PC-9 (cell line): ENCODE data around the gene C9orf85. TPM values are rescaled to one million over a fixed set of nuclear protein-coding genes. Genes with fewer than 3 reads are reported as not detected.

ENCODE experiments used
- BruUV-seq: library from RNA; stranded (reverse); fragments of 400-500 nt; replicated peaks from 2 replicates; lab custom pipeline; 2021; lab: Mats Ljungman, UMichigan
- CTCF ChIA-PET: fragments of 300-600 bp; sonication (Branson Sonifier 250); formaldehyde crosslinking; loops from one replicate; lab custom pipeline; 2022; ENCODE audit warnings: antibody characterized with exemption; lab: Charles Lee
- POLR2A ChIA-PET: fragments of 300-600 bp; sonication (Branson Sonifier 250); formaldehyde crosslinking; loops from one replicate; lab custom pipeline; 2022; ENCODE audit warnings: antibody characterized with exemption; ENCODE audit not compliant: unreplicated experiment; lab: Charles Lee
- DNase-seq, 2 experiments: peaks; one replicate each; pipeline versions ENCODE4 v3.0.0 to v3.0.0-alpha.2; 2015 to 2022; ENCODE audit warnings: mixed read lengths in 1 of 2
- H2AFZ ChIP-seq: fragments of 200-600 bp; sonication (generic); 2 replicates; pipeline ENCODE4 v1.8.1; 2017; ENCODE audit warnings: antibody characterized with exemption
- H3F3A ChIP-seq: fragments of 200-600 bp; sonication (generic); 2 replicates; pipeline ENCODE4 v1.8.1; 2017; ENCODE audit warnings: antibody characterized with exemption, mild to moderate bottlenecking, low read depth; ENCODE audit not compliant: insufficient read depth
- H3K27ac ChIP-seq: fragments of 200-600 bp; sonication (generic); 2 replicates; pipeline ENCODE4 v1.6.1; 2016; ENCODE audit warnings: mixed run types
- H3K27me3 ChIP-seq: fragments of 200-600 bp; sonication (generic); 2 replicates; pipeline ENCODE4 v1.6.1; 2016; ENCODE audit warnings: low read depth, mixed run types; ENCODE audit not compliant: insufficient read depth
- H3K36me3 ChIP-seq: fragments of 200-600 bp; sonication (generic); 2 replicates; pipeline ENCODE4 v1.6.1; 2016; ENCODE audit warnings: low read depth, mixed run types
- H3K4me1 ChIP-seq: fragments of 200-600 bp; sonication (generic); replicated peaks from 2 replicates; pipeline ENCODE4 v1.6.1; 2016; ENCODE audit warnings: mixed run types; ENCODE audit not compliant: insufficient read depth
- H3K4me2 ChIP-seq: fragments of 200-600 bp; sonication (generic); 2 replicates; pipeline ENCODE4 v1.6.1; 2017; ENCODE audit warnings: mixed run types
- H3K4me3 ChIP-seq: fragments of 200-600 bp; sonication (generic); 2 replicates; pipeline ENCODE4 v1.6.1; 2016; ENCODE audit warnings: mixed run types
- H3K79me2 ChIP-seq: fragments of 200-600 bp; sonication (generic); 2 replicates; pipeline ENCODE4 v1.6.1; 2017; ENCODE audit warnings: low read depth, mixed run types
- H3K9me2 ChIP-seq: fragments of 200-600 bp; sonication (generic); 2 replicates; pipeline ENCODE4 v1.8.1; 2017; ENCODE audit warnings: mild to moderate bottlenecking; ENCODE audit not compliant: insufficient read depth
- H3K9me3 ChIP-seq: fragments of 200-600 bp; sonication (generic); 2 replicates; pipeline ENCODE4 v1.8.1; 2016; ENCODE audit warnings: low read depth; ENCODE audit not compliant: insufficient read depth
- H4K20me1 ChIP-seq: fragments of 200-600 bp; sonication (generic); 2 replicates; pipeline ENCODE4 v1.8.1; 2017; ENCODE audit not compliant: insufficient read depth
- CTCF ChIP-seq: fragments of 200-600 bp; sonication (generic); conservative IDR thresholded peaks from 2 replicates; pipeline ENCODE4 v1.6.1; 2017; ENCODE audit warnings: mixed run types, antibody characterized with exemption, mild to moderate bottlenecking, moderate library complexity
- EZH2 ChIP-seq: fragments of 200-600 bp; sonication (generic); IDR thresholded peaks from 2 replicates; pipeline ENCODE4 v1.8.0; 2017; ENCODE audit warnings: antibody characterized with exemption, low read depth
- intact Hi-C: fragments of 100-400 bp; cut with micrococcal nuclease; formaldehyde crosslinking; loops from one replicate; pipeline ENCODE4 v1.10.0; 2022; ENCODE audit not compliant: unreplicated experiment
- total RNA-seq: library from RNA; stranded (reverse); gene quantifications from 2 replicates; pipeline ENCODE4 v1.2.3, GENCODE V29; 2021

C9orf85 gene
- total RNA-seq, 1 experiment from 2014 or later = 19.0 TPM

DNA sequence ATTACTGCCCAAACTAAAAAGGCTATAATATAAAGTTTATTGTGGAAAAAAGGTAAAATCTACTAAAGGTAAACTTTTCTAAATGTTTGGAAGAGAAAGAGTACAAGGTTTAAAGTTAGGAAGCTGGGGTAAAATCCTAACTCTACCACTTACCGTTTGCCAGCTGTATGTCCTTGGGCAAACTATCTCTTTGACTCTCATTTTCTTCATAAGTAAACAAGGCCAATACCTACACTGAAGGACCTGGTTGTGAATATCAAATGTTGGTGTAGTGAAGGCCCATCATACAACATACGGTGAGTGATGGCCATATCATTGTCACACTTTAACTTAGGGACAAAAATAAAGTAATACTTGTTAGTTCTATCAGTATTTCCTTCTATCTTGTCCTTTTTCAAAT lies 35.3 kb upstream of the C9orf85 start:
- H3K4me3 ChIP-seq = no peak overlapping the region
- no peaks in the 10 kb centered on the region for H3F3A ChIP-seq
- intact Hi-C loops = no loop called here
- ChIA-PET CTCF (no interaction called here), POLR2A (no interaction called here)
- H3K9me3 ChIP-seq = peaks cover 36% of the 10 kb centered on the region
- H3K9me2 ChIP-seq = no peaks in the 10 kb centered on the region
- BruUV-seq = no TSS peak
- no peak overlapping the region for H2AFZ ChIP-seq
- DNase-seq = no peak
- TF ChIP-seq CTCF (no peak), EZH2 (no peak)
- peaks cover 11% of the 10 kb centered on the region; the same call in 1 of the 2 replicates for H3K36me3 ChIP-seq
- no peak overlapping the region for H3K4me2 ChIP-seq
- no peaks in the 10 kb centered on the region for H3K27me3 ChIP-seq
- peaks cover 62% of the 10 kb centered on the region for H3K79me2 ChIP-seq
- no peak overlapping the region for H3K27ac ChIP-seq
- no peaks in the 10 kb centered on the region; the same call in 1 of the 2 replicates for H4K20me1 ChIP-seq
- H3K4me1 ChIP-seq = no peaks in the 10 kb centered on the region

DNA sequence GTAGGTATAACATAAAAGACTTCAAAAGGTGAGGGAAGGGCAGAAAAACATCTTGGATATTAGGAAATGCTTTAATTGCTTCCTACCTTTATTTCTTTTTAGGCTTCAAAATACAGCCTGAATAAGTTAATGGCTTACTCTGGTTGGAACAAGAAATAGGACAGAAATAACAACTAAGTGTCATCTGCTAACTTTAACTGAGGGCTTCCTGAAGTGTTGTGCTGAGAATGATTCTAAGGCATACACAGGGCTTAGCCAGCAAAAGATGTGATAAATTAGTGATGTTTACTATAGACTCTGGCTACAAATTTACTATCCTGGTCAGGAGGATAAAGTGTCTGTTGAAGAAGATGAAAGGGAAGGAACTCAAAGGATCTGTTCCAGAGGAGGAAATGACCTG lies 34.6 kb upstream of the C9orf85 start:
- CTCF ChIA-PET = no interaction called here
- H3F3A ChIP-seq = no peaks in the 10 kb centered on the region
- no peaks in the 10 kb centered on the region; the same call in 1 of the 2 replicates for H4K20me1 ChIP-seq
- H3K27ac ChIP-seq = no peak overlapping the region
- no peak overlapping the region for H3K4me2 ChIP-seq
- DNase-seq = no peak
- H3K9me3 ChIP-seq = peaks cover 41% of the 10 kb centered on the region
- no peak overlapping the region for H2AFZ ChIP-seq
- no peaks in the 10 kb centered on the region for H3K27me3 ChIP-seq
- H3K4me1 ChIP-seq = no peaks in the 10 kb centered on the region
- H3K79me2 ChIP-seq = peaks cover 68% of the 10 kb centered on the region
- intact Hi-C loops = no loop called here
- H3K36me3 ChIP-seq = peaks cover 6% of the 10 kb centered on the region; the same call in 1 of the 2 replicates
- POLR2A ChIA-PET = no interaction called here
- H3K9me2 ChIP-seq = no peaks in the 10 kb centered on the region
- no TSS peak for BruUV-seq
- TF ChIP-seq CTCF (no peak), EZH2 (no peak)
- no peak overlapping the region for H3K4me3 ChIP-seq

DNA sequence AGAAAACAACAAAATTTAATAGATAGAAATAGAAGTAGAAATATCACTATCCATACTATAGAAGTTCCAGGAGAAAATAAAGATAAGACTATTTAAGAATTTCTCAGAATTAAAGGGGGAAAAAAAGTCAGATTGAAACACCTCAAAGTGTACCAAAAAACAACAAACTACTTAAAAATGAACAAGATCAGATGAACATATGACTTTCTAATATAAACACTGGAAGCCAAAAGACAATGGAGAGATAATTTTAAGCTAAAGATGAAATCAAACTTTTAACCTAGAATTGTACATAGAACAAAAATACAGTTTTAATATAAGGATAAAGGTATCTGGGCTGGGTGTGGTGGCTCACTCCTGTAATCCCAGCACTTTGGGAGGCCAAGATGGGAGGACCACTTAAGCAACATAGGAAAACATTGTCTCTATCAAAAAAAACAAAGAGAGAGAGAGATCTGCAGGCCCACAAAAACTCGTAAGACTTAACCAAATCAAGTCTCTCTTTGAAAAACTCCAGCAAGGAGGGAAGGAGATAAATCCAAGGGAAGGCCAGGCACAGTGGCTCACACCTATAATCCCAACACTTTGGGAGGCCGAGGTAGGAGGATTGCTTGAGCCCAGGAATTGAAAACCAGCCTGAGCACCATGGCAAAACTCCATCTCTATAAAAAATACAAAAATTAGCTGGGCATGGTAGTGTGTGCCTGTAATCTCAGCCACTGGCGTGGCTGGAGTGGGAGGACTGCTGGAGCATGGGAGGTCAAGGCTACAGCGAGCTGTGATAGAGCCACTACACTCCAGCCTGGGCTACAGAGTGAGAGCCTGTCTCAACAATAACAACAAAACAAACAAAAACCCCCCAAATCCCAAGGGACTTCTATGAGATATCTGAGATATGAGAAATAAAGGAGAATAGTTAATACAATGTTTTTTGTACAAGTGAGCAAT lies 32.8 kb upstream of the C9orf85 start:
- Histone ChIP-seq H3F3A (no peaks in the 10 kb centered on the region), H4K20me1 (no peaks in the 10 kb centered on the region), H3K4me2 (no peak overlapping the region), H3K9me3 (peaks cover 43% of the 10 kb centered on the region), H3K4me3 (no peak overlapping the region), H3K4me1 (no peaks in the 10 kb centered on the region), H3K27me3 (no peaks in the 10 kb centered on the region), H2AFZ (no peak overlapping the region), H3K27ac (no peak overlapping the region), H3K9me2 (no peaks in the 10 kb centered on the region), H3K36me3 (0 out of 2 replicates have a peak, but pooled peaks cover 3% of the 10 kb centered on the region), H3K79me2 (peaks cover 72% of the 10 kb centered on the region)
- BruUV-seq = no TSS peak
- no peak for DNase-seq
- CTCF ChIA-PET = no interaction called here
- TF ChIP-seq EZH2 = no peak
- TF ChIP-seq CTCF = no peak
- intact Hi-C loops = no loop called here
- POLR2A ChIA-PET = no interaction called here
